Lower lobe of right lung (tissue), 2 donors: ENCODE data around the gene ZNF530. TPM values are rescaled to one million over a fixed set of nuclear protein-coding genes. Genes with fewer than 3 reads are reported as not detected.

Source experiments
- ATAC-seq, 2 donors: fragments of 200-7000 bp; cut with Tn5 transposase; one replicate each; pipeline ENCODE4 v1.9.1; 2020 to 2022; ENCODE audit warnings: mild to moderate bottlenecking in 2 of 2, moderate library complexity in 2 of 2
- DNase-seq: peaks from one replicate; pipeline ENCODE4 v3.0.0-alpha.2; 2020
- H3K27ac ChIP-seq: fragments of 200-600 bp; one replicate; pipeline ENCODE4 v1.8.0; 2022
- H3K27me3 ChIP-seq: fragments of 200-600 bp; one replicate; pipeline ENCODE4 v1.8.0; 2022; ENCODE audit warnings: low read depth
- H3K36me3 ChIP-seq: fragments of 200-600 bp; one replicate; pipeline ENCODE4 v1.8.0; 2022; ENCODE audit warnings: mild to moderate bottlenecking
- H3K4me1 ChIP-seq: fragments of 200-600 bp; one replicate; pipeline ENCODE4 v1.8.0; 2022
- H3K4me3 ChIP-seq: fragments of 200-600 bp; one replicate; pipeline ENCODE4 v1.8.0; 2022; ENCODE audit warnings: mild to moderate bottlenecking
- H3K9me3 ChIP-seq: fragments of 200-600 bp; one replicate; pipeline ENCODE4 v1.8.0; 2022
- CTCF ChIP-seq: fragments of 200-600 bp; IDR thresholded peaks from one replicate; pipeline ENCODE4 v1.8.0; 2022; ENCODE audit warnings: antibody characterized with exemption, mild to moderate bottlenecking
- intact Hi-C: fragments of 100-400 bp; cut with DNase I; formaldehyde crosslinking; loops from one replicate; pipeline ENCODE4 v1.11.0; 2022
- total RNA-seq: library from RNA; stranded (reverse); fragmentation: NEBNext Ultra II Directional; extraction: Animal tissue kit (Norgen Biotek cat#: 25700); gene quantifications from one replicate; pipeline ENCODE4 v1.2.1, GENCODE V29; 2021
- donor health status: DM: no; HTN: yes; CAD: no; lungs with severe emphysema.

Gene ZNF530
- total RNA-seq, 1 donor from 2014 or later, result 2.0 TPM

- DNase-seq, result no peak
- no peak for ATAC-seq
- no peak overlapping the region for H3K27ac ChIP-seq
- peaks cover 99% of the 10 kb centered on the region for H3K9me3 ChIP-seq
- H3K4me1 ChIP-seq, result no peaks in the 10 kb centered on the region
- H3K4me3 ChIP-seq, result no peak overlapping the region
- H3K27me3 ChIP-seq, result no peaks in the 10 kb centered on the region
- peaks cover 34% of the 10 kb centered on the region for H3K36me3 ChIP-seq
- no peak for TF ChIP-seq CTCF
- intact Hi-C loops, result no loop called here
Observed at GRCh38 chr19:57572415-57572947, 27.2 kb upstream of the ZNF530 start.

- ATAC-seq (no peak), DNase-seq (no peak)
- Histone ChIP-seq H3K4me3 (no peak overlapping the region), H3K36me3 (peaks cover 34% of the 10 kb centered on the region), H3K4me1 (peaks cover 5% of the 10 kb centered on the region), H3K9me3 (peaks cover 57% of the 10 kb centered on the region), H3K27me3 (no peaks in the 10 kb centered on the region), H3K27ac (no peak overlapping the region)
- intact Hi-C loops, result no loop called here
- TF ChIP-seq CTCF, result no peak
Observed at GRCh38 chr19:57576661-57577060, 23.0 kb upstream of the ZNF530 start.

GRCh38 chr19:57578487-57579205 lies 21.0 kb upstream of the ZNF530 start, which contains the start of gene ZNF416:
TSS of gene ZNF416 (minus strand) at chr19:57578911. CDS start at chr19:57578704, 207 bp downstream.
- H3K4me3 ChIP-seq, result peak within 1 kb of the TSS; percentile 75
- peak; percentile 99 to 100 for ATAC-seq
- H3K27me3 ChIP-seq, result no peaks in the 10 kb centered on the region
- intact Hi-C loops, result no loop called here
- peaks cover 11% of the 10 kb centered on the region for H3K4me1 ChIP-seq
- H3K36me3 ChIP-seq, result peaks cover 20% of the 10 kb centered on the region
- DNase-seq, result peak; percentile 97
- peak within 1 kb of the TSS; percentile 69 for H3K27ac ChIP-seq
- H3K9me3 ChIP-seq, result peaks cover 41% of the 10 kb centered on the region
- no peak for TF ChIP-seq CTCF

GRCh38 chr19:57583104-57583520 lies 16.6 kb upstream of the ZNF530 start:
- TF ChIP-seq CTCF, result no peak
- H3K4me1 ChIP-seq, result peaks cover 22% of the 10 kb centered on the region

GRCh38 chr19:57583521-57584416 lies 15.9 kb upstream of the ZNF530 start, which contains the start of gene ZIK1:
TSS of gene ZIK1 (plus strand) at chr19:57584145. CDS start at chr19:57584357, 212 bp downstream.
- peak within 1 kb of the TSS; percentile 76 for H3K4me3 ChIP-seq
- DNase-seq (peak; percentile 88), ATAC-seq (peak; percentile 90 to 96)
- H3K27me3 ChIP-seq, result no peaks in the 10 kb centered on the region
- peak; percentile 14 for TF ChIP-seq CTCF
- peaks cover 31% of the 10 kb centered on the region for H3K9me3 ChIP-seq
- peaks cover under 1% of the 10 kb centered on the region for H3K36me3 ChIP-seq
- intact Hi-C loops, result no loop called here
- peak within 1 kb of the TSS; percentile 71 for H3K27ac ChIP-seq
- H3K4me1 ChIP-seq, result peaks cover 22% of the 10 kb centered on the region

More at GRCh38 chr19:57583104-57583520, 16.6 kb upstream of the ZNF530 start:
- peak overlapping the region; percentile 71 for H3K27ac ChIP-seq
- peaks cover 25% of the 10 kb centered on the region for H3K9me3 ChIP-seq
- ATAC-seq (no peak), DNase-seq (no peak)
- H3K27me3 ChIP-seq, result no peaks in the 10 kb centered on the region
- intact Hi-C loops, result no loop called here
- H3K36me3 ChIP-seq, result no peaks in the 10 kb centered on the region
- H3K4me3 ChIP-seq, result peak overlapping the region; percentile 76
